T-helper 2 cell treated with Interferon-gamma antibody and Interleukin-4, amounts not matched to agents 100 ng/mL and 5 ng/mL, for 36 hours (primary cell): ENCODE results near the gene ACOX2. TPM values are rescaled to one million over a fixed set of nuclear protein-coding genes. Genes with fewer than 3 reads are reported as not detected.

Experiments
- intact Hi-C: fragments of 100-400 bp; cut with micrococcal nuclease; formaldehyde crosslinking; loops from one replicate; pipeline ENCODE4 v1.15.1; 2023
- total RNA-seq: library from RNA; stranded (reverse); gene quantifications from 2 replicates; pipeline ENCODE4 v1.2.3, GENCODE V29; 2022

The ACOX2 gene
- total RNA-seq, 1 donor from 2014 or later, result not detected

- intact Hi-C loops, result loop anchor here (5.0 kb wide), 1 partner anchor 485 kb away; the partner anchor contains the start of gene CFAP20DC
Measured at GRCh38 chr3:58567251-58567515, 30.2 kb upstream of the ACOX2 start.

GRCh38 chr3:58566398-58567250 is 29.6 kb upstream of the ACOX2 start:
- intact Hi-C loops, result loop anchor here (5.0 kb wide), 1 partner anchor 486 kb away; the partner anchor contains the start of gene CFAP20DC

- intact Hi-C loops, result loop anchor here (5.0 kb wide), 1 partner anchor 486 kb away; the partner anchor contains the start of gene CFAP20DC
Measured at GRCh38 chr3:58565621-58566397, 28.8 kb upstream of the ACOX2 start.

- intact Hi-C loops, result loop anchor here (5.0 kb wide), 1 partner anchor 488 kb away; the partner anchor contains the start of gene CFAP20DC
Measured at GRCh38 chr3:58564456-58565160, 27.6 kb upstream of the ACOX2 start.

- intact Hi-C loops, result no loop called here
Measured at GRCh38 chr3:58564054-58564453, 27.1 kb upstream of the ACOX2 start.

- intact Hi-C loops, result no loop called here
Measured at GRCh38 chr3:58563386-58564035, 26.5 kb upstream of the ACOX2 start.

- intact Hi-C loops, result no loop called here
Measured at GRCh38 chr3:58562498-58562897, 25.5 kb upstream of the ACOX2 start.

- intact Hi-C loops, result no loop called here
Measured at GRCh38 chr3:58560771-58561311, 23.9 kb upstream of the ACOX2 start.

- intact Hi-C loops, result no loop called here
Measured at GRCh38 chr3:58559586-58559985, 22.6 kb upstream of the ACOX2 start.

GRCh38 chr3:58557491-58557890 is 20.5 kb upstream of the ACOX2 start:
- intact Hi-C loops, result no loop called here

- intact Hi-C loops, result no loop called here
Measured at GRCh38 chr3:58556761-58557221, 19.8 kb upstream of the ACOX2 start.

GRCh38 chr3:58556001-58556400 is 19.0 kb upstream of the ACOX2 start:
- intact Hi-C loops, result no loop called here

- intact Hi-C loops, result no loop called here
Measured at GRCh38 chr3:58555203-58555602, 18.2 kb upstream of the ACOX2 start.

- intact Hi-C loops, result no loop called here
Measured at GRCh38 chr3:58553003-58553402, 16.0 kb upstream of the ACOX2 start.

- intact Hi-C loops, result no loop called here
Measured at GRCh38 chr3:58551636-58552180, 14.7 kb upstream of the ACOX2 start.

- intact Hi-C loops, result no loop called here
Measured at GRCh38 chr3:58544541-58544940, 7.6 kb upstream of the ACOX2 start.

GRCh38 chr3:58540176-58540858 is 3.3 kb upstream of the ACOX2 start:
- intact Hi-C loops, result no loop called here

GRCh38 chr3:58539626-58540025 is 2.6 kb upstream of the ACOX2 start:
- intact Hi-C loops, result no loop called here

GRCh38 chr3:58537412-58538301 is 667 bp upstream of the ACOX2 start:
- intact Hi-C loops, result no loop called here
